ENCODE data around the gene KCNT2. TPM values are rescaled to one million over a fixed set of nuclear protein-coding genes. Genes with fewer than 3 reads are reported as not detected.

Gene KCNT2
- total RNA-seq, 1 experiment from 2014 or later, result 9.1 TPM

DNA sequence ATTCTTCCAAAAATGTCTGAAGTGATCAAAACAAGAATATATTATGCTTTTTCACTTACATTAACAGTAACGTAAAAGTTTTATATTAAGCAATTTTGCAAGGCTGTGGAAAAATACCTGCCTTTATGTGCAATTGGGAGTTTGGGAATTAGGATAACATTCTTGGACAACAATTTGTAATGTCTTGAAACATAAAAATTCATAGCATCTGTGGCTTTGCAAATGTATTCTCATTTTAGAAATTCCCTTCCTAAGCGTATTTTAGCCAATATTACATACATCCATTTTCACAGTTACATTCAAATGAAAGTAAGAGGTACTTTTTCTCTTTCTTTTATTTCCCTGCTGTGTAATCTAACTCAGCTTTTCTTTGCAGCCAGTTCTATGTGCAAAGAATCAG lies 30.2 kb upstream of the KCNT2 start:
- no peaks in the 10 kb centered on the region for H3K27me3 ChIP-seq (ENCODE audit: insufficient read depth, low read length)
- Mint-ChIP-seq H3K27ac (no peak overlapping the region), H3K4me3 (no peak overlapping the region), H3K4me1 (no peaks in the 10 kb centered on the region), H3K27me3 (ENCODE audit: low read depth) (no peaks in the 10 kb centered on the region), H3K9me3 (no peaks in the 10 kb centered on the region), H3K36me3 (ENCODE audit: insufficient read depth in 1 of 3, low read depth in 3 of 3) (no peaks in the 10 kb centered on the region)
- no peak overlapping the region for H3K14ac ChIP-seq (ENCODE audit: insufficient read depth, low read length)
- no peak overlapping the region for H3K18ac ChIP-seq (ENCODE audit: insufficient read length, low read depth, low read length)
- no peak overlapping the region for H4K91ac ChIP-seq (ENCODE audit: insufficient read length, low read depth, low read length)
- no peaks in the 10 kb centered on the region for H3K4me1 ChIP-seq (ENCODE audit: insufficient read depth, low read length)
- H3T11ph ChIP-seq (ENCODE audit: low read length), result no peak overlapping the region
- WGBS (ENCODE audit: extremely low coverage, insufficient read length, low lambda C conversion rate), result no CpG with 5 or more reads among the region's 2 CpGs
- no peak overlapping the region for H2BK15ac ChIP-seq (ENCODE audit: low read depth, low read length)
- DNase-seq, result no peak
- no peak overlapping the region for H4K8ac ChIP-seq (replicated peaks; ENCODE audit: insufficient read length, low read depth, low read length)
- no peaks in the 10 kb centered on the region for H3K23me2 ChIP-seq (ENCODE audit: insufficient read length, low read depth, low read length, poor library complexity, severe bottlenecking)
- no peaks in the 10 kb centered on the region for H4K20me1 ChIP-seq (ENCODE audit: control insufficient read depth, insufficient read depth, insufficient read length)
- no peak overlapping the region for H2BK5ac ChIP-seq (ENCODE audit: insufficient read length, low read length)
- H3K56ac ChIP-seq (ENCODE audit: insufficient read length, low read depth, low read length), result no peak overlapping the region
- H3K9ac ChIP-seq (ENCODE audit: extremely low read depth, insufficient read length, low read length), result no peak overlapping the region
- TF ChIP-seq, protein P1, sequence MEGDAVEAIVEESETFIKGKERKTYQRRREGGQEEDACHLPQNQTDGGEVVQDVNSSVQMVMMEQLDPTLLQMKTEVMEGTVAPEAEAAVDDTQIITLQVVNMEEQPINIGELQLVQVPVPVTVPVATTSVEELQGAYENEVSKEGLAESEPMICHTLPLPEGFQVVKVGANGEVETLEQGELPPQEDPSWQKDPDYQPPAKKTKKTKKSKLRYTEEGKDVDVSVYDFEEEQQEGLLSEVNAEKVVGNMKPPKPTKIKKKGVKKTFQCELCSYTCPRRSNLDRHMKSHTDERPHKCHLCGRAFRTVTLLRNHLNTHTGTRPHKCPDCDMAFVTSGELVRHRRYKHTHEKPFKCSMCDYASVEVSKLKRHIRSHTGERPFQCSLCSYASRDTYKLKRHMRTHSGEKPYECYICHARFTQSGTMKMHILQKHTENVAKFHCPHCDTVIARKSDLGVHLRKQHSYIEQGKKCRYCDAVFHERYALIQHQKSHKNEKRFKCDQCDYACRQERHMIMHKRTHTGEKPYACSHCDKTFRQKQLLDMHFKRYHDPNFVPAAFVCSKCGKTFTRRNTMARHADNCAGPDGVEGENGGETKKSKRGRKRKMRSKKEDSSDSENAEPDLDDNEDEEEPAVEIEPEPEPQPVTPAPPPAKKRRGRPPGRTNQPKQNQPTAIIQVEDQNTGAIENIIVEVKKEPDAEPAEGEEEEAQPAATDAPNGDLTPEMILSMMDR (conservative IDR thresholded peaks at IDR 0.05), result no peak
- H3K9me3 ChIP-seq (ENCODE audit: control insufficient read depth, low read depth, low read length), result no peaks in the 10 kb centered on the region
- no peaks in the 10 kb centered on the region for H3K79me1 ChIP-seq (ENCODE audit: insufficient read depth, low read depth, low read length, poor library complexity, severe bottlenecking)
- H3K79me2 ChIP-seq (ENCODE audit: insufficient read depth, low read length), result no peaks in the 10 kb centered on the region
- H2BK20ac ChIP-seq (ENCODE audit: low read depth, low read length, poor library complexity, severe bottlenecking), result no peak overlapping the region
- H4K5ac ChIP-seq (ENCODE audit: insufficient read length, low read depth, low read length), result no peak overlapping the region
- no peak overlapping the region for H3K4me2 ChIP-seq (ENCODE audit: insufficient read depth, insufficient read length, low read length)
- no peak overlapping the region for H2BK120ac ChIP-seq (ENCODE audit: low read depth, low read length, poor library complexity, severe bottlenecking)
- no peak overlapping the region for H3K4ac ChIP-seq (ENCODE audit: low read depth, low read length)
- no peak overlapping the region for H3K23ac ChIP-seq (ENCODE audit: insufficient read length, low read depth, low read length)
- H2AK5ac ChIP-seq (ENCODE audit: insufficient read length, low read length), result no peak overlapping the region
- no peak overlapping the region for H2BK12ac ChIP-seq (ENCODE audit: insufficient read length, low read depth, low read length)
- no peak overlapping the region for H2AFZ ChIP-seq (ENCODE audit: low read length)
- H3K27ac ChIP-seq (ENCODE audit: insufficient read length, low read depth, low read length), result no peak overlapping the region

All from H9 (cell line).